Measurements from ENCODE around the gene HEMGN.

DNA sequence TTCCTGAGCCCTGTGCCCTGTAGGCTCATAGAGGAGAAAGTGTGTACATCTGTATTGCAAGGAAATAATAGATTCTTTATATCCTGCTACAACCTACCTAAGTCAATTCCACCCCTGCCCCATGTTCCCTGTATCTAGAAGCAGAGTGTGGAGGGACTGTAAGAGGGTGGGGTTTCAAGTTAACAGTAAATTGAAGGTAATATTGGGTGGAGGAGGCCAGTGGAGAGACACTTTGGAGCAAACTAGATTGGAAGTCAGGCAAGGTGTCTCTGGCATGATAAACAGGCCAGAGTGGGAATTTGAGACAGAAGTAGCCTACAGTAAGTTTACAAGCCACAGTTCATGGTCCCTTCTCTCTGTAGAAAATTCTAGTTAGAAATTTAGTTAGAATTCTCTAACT, 2.3 kb upstream of the HEMGN start:
- TF ChIP-seq SMAD1 (IDR thresholded peaks at IDR 0.05; ENCODE audit: low read depth, partially characterized antibody) (no peak), POLR2A (IDR thresholded peaks at IDR 0.05; ENCODE audit: low read depth, low read length) (no peak), HDAC6 (IDR thresholded peaks at IDR 0.05; ENCODE audit: unreplicated experiment) (no peak), JUNB (IDR thresholded peaks at IDR 0.05) (no peak), SIN3A (IDR thresholded peaks at IDR 0.05; ENCODE audit: low read depth, low read length) (no peak), EZH2 (IDR thresholded peaks at IDR 0.05; ENCODE audit: borderline replicate concordance, control insufficient read depth, low read depth, low read length) (no peak)
- TF ChIP-seq, protein P1, sequence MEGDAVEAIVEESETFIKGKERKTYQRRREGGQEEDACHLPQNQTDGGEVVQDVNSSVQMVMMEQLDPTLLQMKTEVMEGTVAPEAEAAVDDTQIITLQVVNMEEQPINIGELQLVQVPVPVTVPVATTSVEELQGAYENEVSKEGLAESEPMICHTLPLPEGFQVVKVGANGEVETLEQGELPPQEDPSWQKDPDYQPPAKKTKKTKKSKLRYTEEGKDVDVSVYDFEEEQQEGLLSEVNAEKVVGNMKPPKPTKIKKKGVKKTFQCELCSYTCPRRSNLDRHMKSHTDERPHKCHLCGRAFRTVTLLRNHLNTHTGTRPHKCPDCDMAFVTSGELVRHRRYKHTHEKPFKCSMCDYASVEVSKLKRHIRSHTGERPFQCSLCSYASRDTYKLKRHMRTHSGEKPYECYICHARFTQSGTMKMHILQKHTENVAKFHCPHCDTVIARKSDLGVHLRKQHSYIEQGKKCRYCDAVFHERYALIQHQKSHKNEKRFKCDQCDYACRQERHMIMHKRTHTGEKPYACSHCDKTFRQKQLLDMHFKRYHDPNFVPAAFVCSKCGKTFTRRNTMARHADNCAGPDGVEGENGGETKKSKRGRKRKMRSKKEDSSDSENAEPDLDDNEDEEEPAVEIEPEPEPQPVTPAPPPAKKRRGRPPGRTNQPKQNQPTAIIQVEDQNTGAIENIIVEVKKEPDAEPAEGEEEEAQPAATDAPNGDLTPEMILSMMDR (IDR thresholded peaks at IDR 0.05 in 2 of 3, conservative IDR thresholded peaks at IDR 0.05 in 1 of 3; ENCODE audit: control insufficient read depth in 2 of 3, extremely low read depth in 1 of 3, insufficient read depth in 1 of 3, low read depth in 3 of 3, low read length in 3 of 3), result no peak
- TF ChIP-seq, protein P2, sequence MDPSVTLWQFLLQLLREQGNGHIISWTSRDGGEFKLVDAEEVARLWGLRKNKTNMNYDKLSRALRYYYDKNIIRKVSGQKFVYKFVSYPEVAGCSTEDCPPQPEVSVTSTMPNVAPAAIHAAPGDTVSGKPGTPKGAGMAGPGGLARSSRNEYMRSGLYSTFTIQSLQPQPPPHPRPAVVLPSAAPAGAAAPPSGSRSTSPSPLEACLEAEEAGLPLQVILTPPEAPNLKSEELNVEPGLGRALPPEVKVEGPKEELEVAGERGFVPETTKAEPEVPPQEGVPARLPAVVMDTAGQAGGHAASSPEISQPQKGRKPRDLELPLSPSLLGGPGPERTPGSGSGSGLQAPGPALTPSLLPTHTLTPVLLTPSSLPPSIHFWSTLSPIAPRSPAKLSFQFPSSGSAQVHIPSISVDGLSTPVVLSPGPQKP (IDR thresholded peaks at IDR 0.05; ENCODE audit: low read depth, low read length), result no peak

Measured in GM12878 (cell line).